SK-N-MC (cell line): ENCODE measurements around the gene OR52H1.

Experiments
- EZH2 ChIP-seq: fragments of 200-600 bp; sonication (generic); IDR thresholded peaks from one replicate; pipeline ENCODE4 v1.6.1; 2017; ENCODE audit warnings: antibody characterized with exemption
- POLR2AphosphoS5 ChIP-seq: IDR thresholded peaks from 2 replicates; pipeline ENCODE4 v1.6.1; 2012; ENCODE audit warnings: mild to moderate bottlenecking, low read depth, low read length, borderline replicate concordance

DNA sequence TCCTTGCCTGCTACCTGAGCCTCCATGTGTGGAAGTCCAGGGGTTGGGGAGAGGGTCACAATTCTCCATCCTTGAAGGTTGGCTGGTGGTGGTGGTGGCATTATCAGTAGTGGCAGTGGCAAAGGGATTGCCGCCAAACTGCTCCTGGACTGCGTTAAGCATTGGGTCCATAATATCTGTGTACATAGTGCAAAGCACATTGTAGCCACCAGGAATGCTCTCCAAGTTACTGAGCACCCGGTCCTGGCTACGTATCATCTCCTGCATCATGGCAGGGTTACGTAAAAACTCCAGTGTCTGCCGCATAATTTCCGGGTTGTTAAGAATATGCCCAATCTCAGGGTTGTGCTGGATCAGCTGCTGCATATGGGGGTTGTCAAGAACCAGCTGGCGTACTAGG is 39.7 kb downstream of the OR52H1 start:
- TF ChIP-seq EZH2, result no peak
- no peak for TF ChIP-seq POLR2AphosphoS5
